HG03135 (cell line): ENCODE results near the gene VCAN.

Experiments
- ATAC-seq: cut with Tn5 transposase; IDR thresholded peaks from one replicate; pipeline ENCODE4 v1.9.1; 2021; ENCODE audit warnings: mild to moderate bottlenecking, moderate library complexity; ENCODE audit not compliant: unreplicated experiment

VCAN gene

GRCh38 chr5:83467371-83468035 lies 4.0 kb upstream of the VCAN start:
- no peak for ATAC-seq

GRCh38 chr5:83469075-83469474 lies 2.5 kb upstream of the VCAN start:
- no peak for ATAC-seq

GRCh38 chr5:83470526-83471404 lies 779 bp upstream of the VCAN start:
- ATAC-seq: no peak

- no peak for ATAC-seq
Measured at GRCh38 chr5:83472213-83472507, 616 bp downstream of the VCAN start.

GRCh38 chr5:83472508-83473345 lies 1.2 kb downstream of the VCAN start:
- ATAC-seq: peak; percentile 35

GRCh38 chr5:83473346-83474160 lies 2.0 kb downstream of the VCAN start:
- ATAC-seq: peak; percentile 72

GRCh38 chr5:83474161-83474796 lies 2.7 kb downstream of the VCAN start:
- ATAC-seq: peak; percentile 51

- ATAC-seq: no peak
Measured at GRCh38 chr5:83474991-83475390, 3.4 kb downstream of the VCAN start.

- ATAC-seq: no peak
Measured at GRCh38 chr5:83475391-83475863, 3.9 kb downstream of the VCAN start.

GRCh38 chr5:83475935-83476814 lies 4.6 kb downstream of the VCAN start:
- ATAC-seq: no peak

- no peak for ATAC-seq
Measured at GRCh38 chr5:83482961-83483360, 11.4 kb downstream of the VCAN start.

- ATAC-seq: no peak
Measured at GRCh38 chr5:83484294-83484693, 12.8 kb downstream of the VCAN start.

- no peak for ATAC-seq
Measured at GRCh38 chr5:83485842-83486241, 14.3 kb downstream of the VCAN start.

- no peak for ATAC-seq
Measured at GRCh38 chr5:83487155-83487554, 15.6 kb downstream of the VCAN start.

GRCh38 chr5:83488271-83488670 lies 16.7 kb downstream of the VCAN start:
- no peak for ATAC-seq

GRCh38 chr5:83488821-83489220 lies 17.3 kb downstream of the VCAN start:
- no peak for ATAC-seq

- no peak for ATAC-seq
Measured at GRCh38 chr5:83490203-83490602, 18.7 kb downstream of the VCAN start.

- no peak for ATAC-seq
Measured at GRCh38 chr5:83492331-83492730, 20.8 kb downstream of the VCAN start.

GRCh38 chr5:83493644-83494043 lies 22.1 kb downstream of the VCAN start:
- no peak for ATAC-seq
